ENCODE measurements around the gene EIF1AD.
A peak's percentile ranks its signal among the peaks of the same experiment; 100 is the strongest.
"Not testable (repeated sequence)": the region's sequence is repeated elsewhere in the genome, so short reads cannot be mapped to it uniquely, and the experiment has no call there.

EIF1AD gene

DNA sequence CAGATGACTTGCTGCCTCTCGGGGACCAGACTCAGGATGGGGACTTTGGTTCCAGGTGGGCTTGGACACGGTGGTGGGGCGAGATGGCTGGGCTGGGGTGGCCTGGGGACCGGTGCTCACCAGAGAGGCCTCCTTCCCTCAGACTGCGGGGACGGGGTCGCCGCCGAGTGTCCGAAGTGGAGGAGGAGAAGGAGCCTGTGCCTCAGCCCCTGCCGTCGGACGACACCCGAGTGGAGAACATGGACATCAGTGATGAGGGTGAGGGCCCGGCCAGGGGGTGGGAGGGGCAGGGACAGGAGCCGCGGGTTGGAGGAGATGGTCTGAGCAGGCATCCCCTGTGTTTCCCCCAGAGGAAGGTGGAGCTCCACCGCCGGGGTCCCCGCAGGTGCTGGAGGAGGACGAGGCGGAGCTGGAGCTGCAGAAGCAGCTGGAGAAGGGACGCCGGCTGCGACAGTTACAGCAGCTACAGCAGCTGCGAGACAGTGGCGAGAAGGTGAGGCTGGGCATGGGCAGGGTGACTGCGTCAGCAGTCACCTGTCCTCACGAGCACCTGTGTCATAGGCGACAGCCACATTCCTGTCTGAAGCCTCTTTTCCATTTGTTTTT, 34.5 kb downstream of the EIF1AD start:
- DNase-seq: no peak

DNA sequence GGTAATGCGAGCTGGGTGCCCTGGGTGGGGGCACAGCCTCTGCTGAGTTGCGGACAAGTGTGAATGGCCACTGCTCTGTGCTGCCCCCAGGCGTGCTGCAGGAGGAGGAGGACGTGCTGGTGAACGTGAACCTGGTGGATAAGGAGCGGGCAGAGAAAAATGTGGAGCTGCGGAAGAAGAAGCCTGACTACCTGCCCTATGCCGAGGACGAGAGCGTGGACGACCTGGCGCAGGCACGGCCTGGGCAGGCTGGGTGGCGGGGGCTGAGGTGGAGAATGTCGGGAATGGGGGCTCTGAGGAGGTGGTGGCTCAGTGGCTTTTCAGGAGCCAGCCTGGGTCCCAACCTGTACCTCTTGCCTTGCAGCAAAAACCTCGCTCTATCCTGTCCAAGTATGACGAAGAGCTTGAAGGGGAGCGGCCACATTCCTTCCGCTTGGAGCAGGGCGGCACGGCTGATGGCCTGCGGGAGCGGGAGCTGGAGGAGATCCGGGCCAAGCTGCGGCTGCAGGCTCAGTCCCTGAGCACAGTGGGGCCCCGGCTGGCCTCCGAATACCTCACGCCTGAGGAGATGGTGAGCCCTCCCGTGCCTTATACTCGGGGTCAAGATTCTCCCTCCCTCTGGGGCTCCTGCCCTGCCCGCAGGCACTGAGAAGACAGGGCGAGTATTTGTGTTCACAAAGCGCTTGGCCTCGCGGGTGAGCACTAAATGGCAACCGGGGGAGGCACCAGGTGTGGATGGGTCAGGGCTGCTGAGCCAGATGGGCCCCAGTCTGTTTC, 35.8 kb downstream of the EIF1AD start:
- no peak for DNase-seq

DNA sequence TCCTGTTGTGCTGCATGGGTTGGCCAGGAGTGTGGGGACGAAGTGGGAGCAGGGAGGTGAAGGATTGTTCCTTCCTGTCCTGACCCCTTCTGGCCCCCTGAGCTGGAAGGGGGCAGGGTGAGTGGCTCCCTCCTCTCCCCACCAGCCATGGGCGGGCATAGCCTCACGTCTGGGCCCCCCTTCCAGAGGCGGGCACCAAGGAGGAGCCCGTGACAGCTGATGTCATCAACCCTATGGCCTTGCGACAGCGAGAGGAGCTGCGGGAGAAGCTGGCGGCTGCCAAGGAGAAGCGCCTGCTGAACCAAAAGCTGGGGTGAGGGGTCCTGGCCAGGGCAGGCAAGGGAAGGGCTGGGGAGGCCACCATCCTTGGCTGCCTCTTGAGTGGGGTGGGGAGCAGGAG, 37.1 kb downstream of the EIF1AD start:
- DNase-seq: no peak

DNA sequence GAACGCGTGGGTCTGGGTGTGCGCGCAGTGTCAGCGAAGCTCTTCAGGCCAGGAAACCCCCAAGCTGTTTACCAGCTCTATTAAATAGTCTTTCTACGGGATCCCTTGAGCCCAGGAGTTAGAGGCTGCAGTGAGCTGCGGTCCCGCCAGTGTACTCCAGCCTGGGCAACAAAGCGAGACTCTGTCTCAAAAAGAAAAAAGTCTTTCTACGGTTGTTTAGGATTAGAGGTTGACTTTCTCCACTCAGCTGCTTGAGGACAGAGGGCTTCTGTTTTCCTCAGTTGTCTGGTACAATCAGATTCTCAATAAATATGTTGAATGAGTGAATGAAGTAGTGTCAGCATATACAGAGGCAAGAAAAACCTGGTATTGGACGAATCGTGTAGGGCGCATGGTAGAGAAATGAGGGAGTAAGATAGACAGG, 39.8 kb downstream of the EIF1AD start:
- no peak for DNase-seq

DNA sequence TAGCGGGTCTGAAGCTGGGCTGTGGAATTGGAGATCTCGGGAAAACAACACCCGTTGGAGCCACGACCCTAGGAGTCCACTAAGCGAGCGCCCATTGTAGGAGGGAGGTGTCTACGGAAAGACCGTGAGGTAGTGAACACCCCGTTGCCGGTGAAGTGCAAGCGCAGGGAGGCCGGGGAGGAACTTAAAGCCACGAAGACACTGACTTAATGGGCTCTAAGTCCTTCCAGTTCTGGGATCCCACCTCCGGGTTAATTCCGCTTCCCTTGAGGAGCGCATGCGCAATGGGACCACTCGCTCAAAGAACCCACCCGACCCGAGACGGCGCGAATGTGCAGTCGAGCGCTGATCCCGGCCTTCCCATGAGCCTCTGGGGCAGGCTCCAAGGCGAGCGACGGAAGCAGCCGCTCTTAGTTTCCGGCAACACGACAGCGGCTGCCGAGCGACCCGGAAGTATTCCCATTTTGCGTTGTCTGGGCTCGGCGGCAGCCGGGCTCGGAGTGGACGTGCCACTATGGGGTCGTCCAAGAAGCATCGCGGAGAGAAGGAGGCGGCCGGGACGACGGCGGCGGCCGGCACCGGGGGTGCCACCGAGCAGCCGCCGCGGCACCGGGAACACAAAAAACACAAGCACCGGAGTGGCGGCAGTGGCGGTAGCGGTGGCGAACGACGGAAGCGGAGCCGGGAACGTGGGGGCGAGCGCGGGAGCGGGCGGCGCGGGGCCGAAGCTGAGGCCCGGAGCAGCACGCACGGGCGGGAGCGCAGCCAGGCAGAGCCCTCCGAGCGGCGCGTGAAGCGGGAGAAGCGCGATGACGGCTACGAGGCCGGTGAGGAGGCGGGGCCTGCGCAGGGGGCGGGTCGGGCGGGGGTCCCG, 40.5 kb downstream of the EIF1AD start, which contains the start of gene SART1:
Gene SART1, plus strand, starts transcription at position 468 of the 874 bp plus-strand sequence. Its CDS starts 47 bp downstream, at position 515.
- peak; percentile 97 for DNase-seq

DNA sequence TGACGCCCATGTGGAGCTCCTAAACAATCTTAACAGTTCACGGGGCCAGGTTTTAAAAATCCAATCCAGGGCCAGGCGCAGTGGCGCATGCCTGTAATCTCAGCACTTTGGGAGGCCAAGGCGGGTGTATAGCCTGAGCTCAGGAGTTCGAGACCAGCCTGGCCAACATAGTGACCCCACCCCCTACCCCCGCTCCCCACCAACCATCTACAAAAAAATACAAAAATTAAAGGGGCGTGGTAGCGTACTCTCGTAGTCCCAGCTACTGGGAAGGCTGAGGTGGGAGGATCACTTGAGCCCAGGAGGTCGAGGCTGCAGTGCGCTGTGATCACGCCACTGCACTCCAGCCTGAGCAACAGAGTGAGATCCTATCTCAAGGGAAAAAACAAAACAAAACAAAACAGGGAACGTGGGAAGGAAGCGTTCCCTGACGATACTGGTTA, 41.1 kb downstream of the EIF1AD start:
- DNase-seq: no peak

DNA sequence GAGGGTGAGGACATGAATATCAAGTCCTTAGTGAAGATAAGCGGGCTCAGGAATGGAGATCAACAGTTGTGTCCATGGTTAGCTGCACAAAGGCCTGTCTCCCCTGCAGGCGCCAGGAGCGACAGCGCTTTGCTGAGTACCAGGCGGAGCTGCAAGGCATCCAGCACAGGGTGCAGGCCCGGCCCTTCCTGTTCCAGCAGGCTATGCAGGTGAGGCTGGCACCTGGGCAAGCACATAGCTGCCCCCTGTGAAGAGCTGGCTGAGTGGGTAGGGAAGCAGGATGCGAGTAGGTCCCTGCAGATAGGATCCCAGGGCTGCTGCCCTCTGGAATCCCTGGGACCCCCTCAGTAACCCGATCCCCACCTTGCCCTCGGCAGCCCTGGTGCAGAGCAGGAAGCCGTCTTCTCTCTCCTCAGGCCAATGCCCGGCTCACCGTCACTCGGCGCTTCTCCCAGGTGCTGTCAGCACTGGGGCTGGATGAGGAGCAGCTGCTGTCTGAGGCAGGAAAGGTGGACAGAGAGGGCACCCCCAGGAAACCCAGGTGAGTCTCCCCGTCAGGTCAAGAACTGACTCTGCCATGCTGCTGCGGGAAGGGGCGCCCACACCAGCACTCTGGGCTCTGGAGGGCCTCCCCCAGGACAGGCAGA, 43.1 kb downstream of the EIF1AD start:
- no peak for DNase-seq

DNA sequence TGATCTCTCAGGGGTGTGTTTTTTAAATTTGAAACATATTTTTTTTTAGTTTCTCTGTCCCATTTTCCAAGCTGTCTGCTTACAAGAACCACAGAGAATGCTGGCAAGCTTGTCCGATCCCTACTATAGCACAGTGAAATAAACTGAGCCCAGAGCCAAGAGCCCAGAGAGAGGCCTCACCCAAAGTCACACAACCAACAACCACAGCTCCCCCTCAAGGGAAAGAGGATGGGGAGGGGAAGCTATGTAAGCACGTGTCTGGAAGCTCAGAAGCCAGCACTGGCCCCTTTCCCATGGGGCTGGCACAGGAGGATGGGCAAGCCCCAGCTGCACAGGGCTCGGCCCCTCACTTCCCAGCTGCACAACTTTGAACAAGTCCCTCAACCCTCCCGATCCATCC, 43.7 kb downstream of the EIF1AD start:
- DNase-seq: no peak

DNA sequence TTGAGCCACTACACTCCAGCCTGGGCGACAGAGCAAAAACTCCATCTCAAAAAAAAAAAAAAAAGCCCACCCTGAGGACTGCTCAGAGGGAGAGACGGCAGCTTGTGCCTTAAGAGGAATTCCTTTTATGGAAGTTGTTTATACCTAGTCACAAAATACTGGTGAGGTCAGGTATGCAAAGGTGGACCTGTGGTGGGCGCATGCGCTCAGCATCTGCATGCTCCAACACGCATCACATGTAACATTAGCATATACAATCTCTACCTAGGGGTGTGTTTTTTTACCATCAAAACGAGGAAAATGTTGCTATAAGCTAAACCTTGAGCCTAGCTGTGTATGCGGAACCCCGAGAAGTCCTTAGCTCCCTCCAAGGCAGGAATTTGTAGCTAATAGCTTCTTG, 47.2 kb downstream of the EIF1AD start:
- no peak for DNase-seq

DNA sequence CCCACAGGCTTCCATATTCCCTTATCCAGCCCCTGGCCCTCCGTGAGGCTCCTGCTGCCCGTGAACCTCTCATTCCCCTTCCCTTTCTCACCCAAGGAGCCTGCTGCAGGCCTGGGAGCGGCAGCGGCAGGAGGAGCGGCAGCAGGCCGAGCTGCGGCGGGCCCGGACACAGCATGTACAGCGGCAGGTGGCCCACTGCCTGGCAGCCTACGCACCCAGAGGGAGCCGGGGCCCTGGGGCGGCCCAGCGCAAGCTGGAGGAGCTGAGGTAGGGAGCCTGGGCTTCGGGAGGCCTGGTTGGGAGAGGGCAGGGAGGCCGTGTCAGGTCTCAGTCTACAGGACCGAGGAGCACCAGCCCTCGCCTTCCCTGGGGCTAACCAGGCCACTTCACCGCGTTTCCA, 48.5 kb downstream of the EIF1AD start:
- DNase-seq: no peak

DNA sequence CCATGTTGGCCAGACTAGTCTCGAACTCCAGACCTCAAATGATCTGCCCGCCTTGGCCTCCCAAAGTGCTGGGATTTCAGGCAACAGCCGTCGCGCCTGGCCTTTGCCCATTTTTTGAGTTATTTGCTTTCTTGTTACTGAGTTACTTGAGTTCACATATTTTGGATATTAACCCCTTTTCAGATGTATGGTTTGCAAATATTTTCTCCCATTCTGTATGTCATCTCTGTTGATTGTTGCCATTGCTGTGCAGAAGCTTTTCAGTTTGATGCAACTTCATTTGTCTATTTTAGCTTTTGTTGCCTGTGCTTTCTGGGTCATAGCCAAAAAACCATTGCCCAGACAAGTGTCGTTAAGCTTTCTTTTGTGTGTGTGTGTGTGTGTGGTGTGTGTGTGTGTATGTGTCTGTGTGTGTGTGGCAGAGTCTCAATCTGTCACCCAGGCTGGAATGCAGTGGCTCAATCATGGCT, 49.9 kb downstream of the EIF1AD start:
- no peak for DNase-seq

DNA sequence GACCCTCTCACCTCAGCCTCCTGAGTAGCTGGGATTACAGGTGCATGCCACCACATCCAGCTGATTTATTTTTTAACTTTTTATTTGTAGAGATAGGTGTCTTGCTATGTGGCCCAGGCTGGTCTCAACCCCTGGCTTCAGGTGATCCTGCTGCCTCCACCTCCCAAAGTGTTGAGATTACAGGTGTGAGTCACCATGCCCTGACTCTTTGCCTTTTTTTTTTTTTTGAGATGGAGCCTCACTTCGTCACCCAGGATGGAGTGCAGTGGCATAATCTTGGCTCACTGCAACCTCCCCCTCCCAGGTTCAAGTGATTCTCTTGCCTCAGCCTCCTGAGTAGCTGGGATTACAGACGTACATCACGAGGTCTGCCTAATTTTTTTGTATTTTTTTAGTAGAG, 50.3 kb downstream of the EIF1AD start:
- not testable (repeated sequence) for DNase-seq

DNA sequence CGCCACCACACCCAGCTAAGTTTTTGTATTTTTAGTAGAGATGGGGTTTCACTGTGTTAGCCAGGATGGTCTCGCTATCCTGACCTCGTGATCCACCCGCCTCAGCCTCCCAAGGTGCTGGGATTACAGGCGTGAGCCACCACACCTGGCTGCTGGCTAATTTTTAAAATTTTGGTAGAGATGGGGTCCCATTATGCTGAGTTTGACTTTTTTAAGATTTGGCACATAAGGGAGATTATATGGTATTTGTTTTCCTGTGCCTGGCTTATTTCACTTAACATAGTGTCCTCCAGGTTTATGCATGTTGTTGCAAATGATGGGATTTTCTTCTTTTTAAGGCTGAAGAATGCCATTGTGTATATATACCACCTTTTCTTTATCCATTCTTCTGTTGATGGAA, 51.2 kb downstream of the EIF1AD start:
- DNase-seq: not testable (repeated sequence)

DNA sequence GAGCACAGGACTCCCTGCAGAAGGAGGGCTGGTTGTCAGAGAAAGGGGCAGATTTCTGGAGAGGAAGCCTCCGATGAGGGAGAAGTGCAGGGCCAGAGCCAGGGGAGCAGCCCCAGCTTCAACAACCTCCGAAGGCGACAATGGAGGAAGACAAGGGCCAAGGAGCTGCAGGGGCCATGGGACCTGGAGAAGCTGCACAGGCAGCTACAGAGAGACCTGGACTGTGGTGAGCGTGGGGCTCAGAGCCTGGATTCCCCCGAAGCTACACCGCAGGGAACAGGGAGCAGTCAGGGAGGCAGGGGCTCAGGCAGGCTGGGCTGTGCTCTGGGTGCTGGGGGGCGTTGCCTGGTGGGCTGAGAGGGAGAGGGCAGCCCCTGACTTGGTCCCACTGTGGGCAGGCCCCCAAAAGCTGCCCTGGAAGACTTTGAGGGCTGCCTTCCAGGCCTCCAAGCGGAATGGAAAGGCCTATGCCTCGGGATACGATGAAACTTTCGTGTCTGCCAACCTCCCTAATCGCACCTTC, 54.3 kb downstream of the EIF1AD start:
- DNase-seq: no peak

DNA sequence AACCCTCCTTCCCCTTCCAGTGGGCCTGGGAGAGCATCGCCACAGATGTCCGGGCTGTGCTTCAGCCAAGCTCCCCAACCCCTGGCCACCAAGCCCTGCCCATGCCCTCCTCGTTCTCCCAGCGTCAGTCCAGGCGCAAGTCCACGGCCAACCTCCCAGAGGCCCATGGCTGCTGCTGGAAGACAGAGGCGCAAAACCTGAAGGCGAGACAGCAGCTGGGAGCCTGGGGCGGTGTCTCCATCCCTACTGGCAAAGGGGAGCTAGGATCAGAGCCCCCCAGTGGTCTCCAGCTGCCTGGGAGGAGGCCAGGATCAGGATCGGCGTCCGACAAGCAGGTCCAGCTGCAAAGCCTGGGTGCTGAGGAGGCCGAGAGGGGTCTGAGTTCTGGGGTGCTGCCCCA, 54.8 kb downstream of the EIF1AD start:
- no peak for DNase-seq

DNA sequence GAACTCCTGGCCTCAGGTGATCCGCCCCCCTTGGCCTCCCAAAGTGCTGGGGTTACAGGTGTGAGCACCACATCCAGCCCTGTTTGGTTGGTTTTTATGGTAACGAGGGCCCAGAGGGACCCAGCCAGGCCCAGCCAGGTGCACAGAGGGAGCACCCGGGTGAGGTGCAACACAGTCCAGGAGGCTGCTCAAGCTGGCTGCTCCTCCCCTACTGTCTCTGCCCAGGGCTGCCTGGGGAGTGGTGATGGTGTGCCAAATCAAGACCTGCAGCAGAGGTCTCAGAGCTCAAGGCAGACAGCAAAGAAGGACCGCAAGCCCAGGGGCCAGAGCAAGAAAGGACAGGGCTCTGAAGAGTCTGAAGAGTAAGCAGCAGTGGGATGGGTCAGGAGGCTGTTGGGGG, 55.3 kb downstream of the EIF1AD start:
- DNase-seq: no peak
